ENCODE data around the gene GSTO2.

Gene GSTO2

DNA sequence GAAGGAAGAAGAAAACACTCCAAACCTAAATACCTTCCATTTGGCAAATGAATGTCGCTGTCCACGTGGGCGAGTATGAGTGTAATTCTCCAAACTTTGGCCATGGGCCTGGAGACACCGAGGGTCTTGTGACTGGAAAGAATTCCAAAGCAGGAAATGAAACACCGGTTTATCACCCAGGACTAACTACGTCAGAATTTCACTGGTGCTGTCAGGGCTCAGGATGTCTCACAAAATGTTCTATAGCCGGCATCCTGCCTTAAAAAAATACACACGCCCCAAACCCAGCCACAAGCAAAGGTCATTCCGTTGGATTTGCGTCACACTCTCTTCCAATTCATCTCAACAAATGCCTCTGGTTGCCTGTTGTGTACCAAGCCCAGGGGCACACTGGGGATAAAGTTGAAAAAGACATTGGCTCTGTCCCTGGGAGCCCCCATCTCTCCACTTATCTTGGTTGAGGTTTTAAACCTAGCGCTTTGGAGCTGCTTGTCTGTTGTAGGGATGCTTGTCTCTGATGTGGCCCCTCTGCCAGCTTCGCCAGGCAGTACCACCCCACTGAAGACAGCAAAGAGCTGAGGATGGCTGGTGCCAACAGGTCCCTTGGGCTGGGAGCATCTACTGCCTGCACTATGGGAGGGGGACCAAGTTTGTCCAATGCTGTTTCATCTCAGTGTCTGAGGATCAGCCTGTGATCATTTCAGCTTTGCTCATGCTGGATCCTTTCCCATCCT is 31.2 kb downstream of the GSTO2 start:
- H3K4me3 Mint-ChIP-seq: no peak overlapping the region
- H3K27ac Mint-ChIP-seq: peak overlapping the region; percentile 65

DNA sequence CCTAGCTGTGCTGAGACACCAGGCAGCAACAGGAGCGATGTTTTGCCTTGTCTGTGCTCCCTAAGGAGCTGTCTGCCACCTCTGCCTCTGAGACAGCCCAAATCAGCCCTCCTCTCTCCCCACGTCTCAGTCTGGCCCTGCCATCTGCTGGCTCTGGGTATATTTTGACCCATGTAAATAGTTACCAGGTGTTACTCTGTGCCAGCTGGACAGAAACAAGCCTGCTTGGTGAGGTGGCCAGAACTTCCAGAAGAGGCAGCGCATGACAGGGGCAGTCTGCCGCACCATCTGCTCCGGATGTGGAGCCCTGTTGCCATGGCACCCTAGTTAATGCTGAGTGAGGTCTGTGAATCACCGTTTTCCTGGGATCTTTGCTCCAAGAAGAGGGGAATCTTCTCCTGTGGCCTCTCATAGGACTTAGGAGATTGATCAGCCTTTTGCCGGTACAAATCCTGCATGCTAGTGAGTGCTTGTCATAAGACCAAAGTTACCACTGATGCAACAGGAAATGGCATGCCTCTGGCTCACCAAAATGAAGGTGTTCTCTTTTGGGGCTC is 31.8 kb downstream of the GSTO2 start:
- CTCF ChIA-PET: interaction anchor here (1.5 to 4.1 kb wide), 5 partner anchors 10 to 50 kb away, joined by 7 to 38 read pairs (median 19); no protein-coding TSS in a partner anchor
- Mint-ChIP-seq H3K9me3 (peaks cover 5% of the 10 kb centered on the region), H3K4me1 (peaks cover 38% of the 10 kb centered on the region), H3K4me3 (no peak overlapping the region), H3K27ac (peak overlapping the region; percentile 65), H3K27me3 (peaks cover 29% of the 10 kb centered on the region), H3K36me3 (peaks cover 7% of the 10 kb centered on the region)
- peak; percentile 45 for DNase-seq

More for the DNA sequence above, 31.2 kb downstream of the GSTO2 start:
- Mint-ChIP-seq H3K4me1 (peaks cover 35% of the 10 kb centered on the region), H3K27me3 (peaks cover 32% of the 10 kb centered on the region), H3K36me3 (peaks cover 7% of the 10 kb centered on the region), H3K9me3 (peaks cover 5% of the 10 kb centered on the region)
- no peak for DNase-seq
- CTCF ChIA-PET: interaction anchor here (1.3 to 4.1 kb wide), 6 partner anchors 10 to 53 kb away, joined by 6 to 38 read pairs (median 13); partner anchors contain the start of gene CFAP58

DNA sequence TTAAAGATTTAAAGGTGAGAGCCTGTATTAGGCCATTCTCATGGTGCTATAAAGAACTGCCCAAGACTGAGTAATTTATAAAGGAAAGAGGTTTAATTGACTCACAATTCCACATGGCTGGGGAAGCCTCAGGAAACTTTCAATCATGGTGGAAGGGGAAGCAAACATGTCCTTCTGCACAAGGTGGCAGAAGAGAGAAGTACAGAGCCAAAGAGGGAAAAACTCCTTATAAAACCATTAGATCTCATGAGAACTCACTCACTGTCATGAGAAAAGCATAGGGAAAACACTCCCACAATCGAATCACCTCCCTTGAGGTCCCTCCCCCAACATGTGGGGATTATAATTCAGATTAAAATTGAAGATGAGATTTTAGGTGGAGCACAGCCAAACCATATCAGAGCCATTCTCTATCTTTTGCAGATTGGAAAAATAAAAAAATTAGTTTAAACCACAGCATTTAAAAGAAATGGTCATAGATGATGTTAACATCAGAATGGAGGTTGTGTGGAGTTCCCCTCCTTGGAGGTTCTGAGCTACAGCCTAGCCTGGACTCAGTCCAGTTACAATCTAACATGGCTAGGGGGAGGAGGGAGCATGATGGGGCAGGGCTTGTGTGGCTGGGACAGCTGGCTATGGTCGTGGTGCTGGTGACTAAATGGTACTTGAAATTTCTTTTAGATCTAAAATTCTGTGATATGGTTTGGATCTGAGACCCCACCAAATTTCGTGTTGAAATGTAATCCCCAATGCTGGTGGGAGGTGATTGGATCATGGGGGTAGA is 33.1 kb downstream of the GSTO2 start:
- Mint-ChIP-seq H3K36me3 (peaks cover 7% of the 10 kb centered on the region), H3K4me3 (no peak overlapping the region), H3K4me1 (peaks cover 50% of the 10 kb centered on the region), H3K27me3 (peaks cover 25% of the 10 kb centered on the region), H3K9me3 (peaks cover 5% of the 10 kb centered on the region), H3K27ac (no peak overlapping the region)
- DNase-seq: no peak
- CTCF ChIA-PET: interaction anchor here (8.1 to 10.7 kb wide), 2 partner anchors 10 to 47 kb away, joined by 65 to 265 read pairs; partner anchors contain the start of gene CFAP58

DNA sequence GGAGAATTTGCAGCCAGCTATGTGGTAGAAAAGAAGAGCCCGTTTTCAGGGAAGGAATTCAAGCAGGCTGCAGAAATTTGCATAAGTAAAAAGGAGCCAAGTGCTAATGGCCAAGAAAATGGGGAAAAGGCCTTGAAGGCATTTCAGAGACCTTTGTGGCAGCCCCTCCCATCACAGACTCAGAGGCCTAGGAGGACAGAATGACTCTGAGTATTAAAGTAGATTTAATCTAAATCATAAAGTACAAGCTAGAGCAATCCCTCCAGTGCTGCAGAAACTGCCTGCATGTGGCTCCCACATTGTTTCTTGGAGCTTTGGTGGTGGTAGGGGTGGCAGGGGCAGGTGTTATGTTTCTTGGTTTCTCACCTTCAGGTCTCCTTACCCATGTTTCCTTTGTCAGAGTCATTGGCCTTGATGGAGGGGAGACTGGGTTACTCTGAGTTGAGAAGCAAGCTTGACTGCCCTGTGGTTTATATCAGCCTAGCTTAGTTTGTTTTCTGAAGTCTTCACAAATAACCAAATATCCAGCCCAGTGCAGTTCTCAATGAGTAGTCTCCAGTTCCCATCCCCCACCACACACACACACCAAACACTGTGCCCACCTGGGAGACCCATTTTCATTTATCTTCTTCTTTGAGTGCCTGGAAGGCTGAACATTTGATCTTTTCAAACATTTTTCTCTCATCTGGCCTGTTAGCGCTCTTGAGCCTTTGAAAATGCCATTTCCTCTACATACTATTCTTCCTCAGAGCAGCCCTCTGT is 34.8 kb downstream of the GSTO2 start:
- CTCF ChIA-PET: interaction anchor here (0.7 to 10.7 kb wide), 8 partner anchors 8 to 46 kb away, joined by 3 to 265 read pairs (median 20); partner anchors contain the start of gene CFAP58
- Mint-ChIP-seq H3K27ac (peak overlapping the region; percentile 1), H3K27me3 (peaks cover 15% of the 10 kb centered on the region), H3K4me3 (no peak overlapping the region), H3K4me1 (peaks cover 67% of the 10 kb centered on the region), H3K36me3 (peaks cover 13% of the 10 kb centered on the region), H3K9me3 (peaks cover 5% of the 10 kb centered on the region)
- DNase-seq: no peak

DNA sequence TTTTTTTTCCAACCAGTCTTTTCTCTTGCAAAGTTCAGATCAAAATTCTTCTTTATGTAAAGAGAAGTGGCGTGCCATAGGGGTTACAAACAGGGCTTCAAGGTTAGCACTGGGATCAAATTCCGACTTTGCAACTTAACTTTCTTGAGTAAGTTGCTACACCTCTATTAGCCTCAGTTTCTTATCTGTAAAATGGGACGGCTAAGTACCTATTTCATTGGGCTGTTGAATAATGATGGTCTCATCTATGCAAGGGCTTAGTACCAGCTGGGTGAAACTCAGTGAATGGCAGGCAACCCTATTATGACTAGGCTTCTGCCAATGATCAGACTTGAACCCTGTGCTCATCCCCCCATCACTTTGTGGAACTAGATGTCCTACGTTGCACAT is 35.4 kb downstream of the GSTO2 start:
- no peak for DNase-seq
- no peak overlapping the region for H3K27ac Mint-ChIP-seq
- CTCF ChIA-PET: interaction anchor here (1.0 to 10.7 kb wide), 8 partner anchors 9 to 45 kb away, joined by 3 to 265 read pairs (median 20); partner anchors contain the start of gene CFAP58
- no peak overlapping the region for H3K4me3 Mint-ChIP-seq
- H3K4me1 Mint-ChIP-seq: peaks cover 71% of the 10 kb centered on the region
- peaks cover 5% of the 10 kb centered on the region for H3K9me3 Mint-ChIP-seq
- H3K27me3 Mint-ChIP-seq: peaks cover 15% of the 10 kb centered on the region
- peaks cover 16% of the 10 kb centered on the region for H3K36me3 Mint-ChIP-seq

DNA sequence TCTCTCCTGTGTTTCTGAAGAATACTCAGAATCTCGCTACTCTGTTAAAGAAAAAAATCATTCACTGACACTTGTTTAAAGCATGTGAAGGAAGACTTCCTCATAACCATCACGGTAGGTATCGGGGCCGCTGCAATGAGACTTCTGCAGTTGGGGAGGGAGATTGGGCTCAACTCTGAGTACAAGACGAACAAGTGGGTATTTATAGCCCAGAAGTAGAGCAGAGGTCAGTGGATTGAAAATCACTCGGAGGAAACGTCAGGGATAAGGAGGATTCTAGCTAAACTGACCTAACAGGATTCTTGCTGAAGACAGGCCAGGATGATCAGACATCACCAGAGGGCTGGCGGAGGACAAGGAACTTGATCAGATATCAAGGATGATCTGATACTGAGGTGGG is 35.9 kb downstream of the GSTO2 start:
- H3K27ac Mint-ChIP-seq: no peak overlapping the region
- peaks cover 15% of the 10 kb centered on the region for H3K27me3 Mint-ChIP-seq
- peaks cover 74% of the 10 kb centered on the region for H3K4me1 Mint-ChIP-seq

DNA sequence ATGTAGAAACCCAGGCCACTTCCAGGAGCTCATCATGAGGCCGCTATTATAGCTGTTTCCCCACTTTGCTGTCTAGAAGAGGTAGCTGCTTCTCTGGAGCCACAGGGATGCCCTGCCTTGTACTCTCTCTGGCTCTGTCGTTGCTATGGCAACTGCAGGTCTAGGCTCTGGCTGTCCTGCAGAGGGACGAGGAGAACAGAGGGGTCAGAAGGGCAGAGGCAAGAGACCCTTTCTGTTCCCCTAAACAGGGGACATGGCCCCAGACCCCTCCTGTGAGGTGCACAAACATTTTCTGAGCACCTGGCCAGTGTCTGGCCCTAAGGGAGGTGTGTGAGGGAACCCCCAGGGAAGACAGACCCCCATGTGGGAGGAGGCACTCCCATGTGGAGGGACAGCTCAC is 37.9 kb downstream of the GSTO2 start:
- CTCF ChIA-PET: interaction anchor here (1.4 to 10.7 kb wide), 10 partner anchors 11 to 45 kb away, joined by 4 to 265 read pairs (median 28); partner anchors contain the start of genes CFAP58 and ITPRIP
- H3K36me3 Mint-ChIP-seq: peaks cover 34% of the 10 kb centered on the region
- no peak overlapping the region for H3K4me3 Mint-ChIP-seq
- DNase-seq: no peak
- H3K27ac Mint-ChIP-seq: peak overlapping the region; percentile 24
- peaks cover 5% of the 10 kb centered on the region for H3K27me3 Mint-ChIP-seq
- peaks cover 71% of the 10 kb centered on the region for H3K4me1 Mint-ChIP-seq
- H3K9me3 Mint-ChIP-seq: peaks cover 4% of the 10 kb centered on the region

More for the DNA sequence above, 35.9 kb downstream of the GSTO2 start:
- Mint-ChIP-seq H3K36me3 (peaks cover 18% of the 10 kb centered on the region), H3K4me3 (no peak overlapping the region), H3K9me3 (peaks cover 5% of the 10 kb centered on the region)
- no peak for DNase-seq
- CTCF ChIA-PET: interaction anchor here (0.9 to 10.7 kb wide), 13 partner anchors 9 to 316 kb away, joined by 3 to 265 read pairs (median 15); partner anchors contain the start of genes CFAP58, GSTO1 and ITPRIP

DNA sequence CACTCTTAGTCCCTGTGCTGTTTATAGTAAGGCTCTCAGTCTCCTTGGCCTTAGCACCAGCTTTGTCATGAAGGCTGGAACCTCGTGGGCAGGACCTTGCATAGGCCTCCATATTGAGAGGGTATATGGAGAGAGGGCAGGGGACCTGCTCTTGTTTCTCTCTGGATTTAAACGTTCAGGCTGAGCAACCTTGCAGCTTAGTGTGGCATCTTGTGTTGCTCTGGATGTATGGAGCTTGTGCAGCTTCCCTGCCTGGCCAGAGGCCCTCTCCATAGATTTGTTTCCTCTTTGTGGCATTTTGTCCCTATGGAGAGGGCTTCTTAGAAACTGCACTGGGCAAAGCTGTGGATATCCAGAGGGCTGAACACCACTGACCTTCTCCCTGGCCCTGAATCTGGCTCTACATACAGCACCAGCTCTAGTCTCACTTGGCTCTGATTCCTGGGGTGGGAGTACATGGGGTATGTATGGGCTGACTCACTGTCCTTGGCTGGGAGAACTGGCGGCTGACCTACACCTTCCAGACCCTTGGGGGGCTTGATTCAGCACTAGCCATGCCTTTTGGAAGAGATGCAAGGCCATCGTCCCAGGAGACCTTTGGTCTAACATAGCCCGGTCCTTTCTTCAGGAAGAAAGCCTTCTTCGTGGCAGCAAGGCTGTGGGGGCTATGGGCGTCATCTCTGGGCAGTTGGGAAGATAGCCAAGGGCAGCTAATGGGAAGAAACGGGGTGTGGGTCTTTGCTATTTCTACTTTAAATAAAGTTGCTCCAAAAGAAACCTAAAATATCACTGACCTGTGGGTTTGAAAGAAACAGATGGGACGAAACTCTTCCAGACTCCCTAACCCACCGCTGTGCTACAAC is 38.8 kb downstream of the GSTO2 start:
- DNase-seq: no peak

DNA sequence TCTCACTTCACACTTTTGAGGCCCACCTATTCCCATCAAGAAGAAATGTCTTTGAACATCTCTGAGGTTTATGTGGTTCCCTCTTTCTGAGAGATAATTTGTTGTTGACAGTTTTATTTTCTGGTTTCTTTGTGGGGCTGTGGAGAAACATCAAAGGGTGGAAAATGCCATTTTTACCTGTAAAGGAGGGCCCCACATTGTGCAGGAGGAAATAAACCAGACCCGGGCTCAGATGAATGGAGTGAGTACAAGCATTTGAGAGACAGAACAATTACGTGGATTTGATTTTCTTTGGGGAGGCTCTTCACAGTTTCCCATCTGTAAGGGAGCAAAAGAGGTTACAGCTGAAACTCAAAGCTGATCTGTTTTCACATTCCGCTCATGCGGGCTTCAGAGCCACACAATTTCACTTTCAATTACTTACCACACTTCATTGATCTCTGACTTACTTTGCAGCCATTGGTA is 39.5 kb downstream of the GSTO2 start:
- Mint-ChIP-seq H3K27me3 (peaks cover 5% of the 10 kb centered on the region), H3K36me3 (peaks cover 42% of the 10 kb centered on the region), H3K4me3 (peak overlapping the region; percentile 22), H3K27ac (peak overlapping the region; percentile 92), H3K9me3 (no peaks in the 10 kb centered on the region), H3K4me1 (peaks cover 80% of the 10 kb centered on the region)
- peak; percentile 61 for DNase-seq
- CTCF ChIA-PET: interaction anchor here (4.5 to 10.7 kb wide), 4 partner anchors 14 to 41 kb away, joined by 40 to 265 read pairs (median 58); partner anchors contain the start of genes CFAP58 and ITPRIP

More for the DNA sequence above, 38.8 kb downstream of the GSTO2 start:
- peaks cover 40% of the 10 kb centered on the region for H3K36me3 Mint-ChIP-seq
- peak overlapping the region; percentile 22 for H3K4me3 Mint-ChIP-seq
- CTCF ChIA-PET: interaction anchor here (2.6 to 10.7 kb wide), 8 partner anchors 12 to 42 kb away, joined by 8 to 265 read pairs (median 38); partner anchors contain the start of genes CFAP58 and ITPRIP
- peaks cover 79% of the 10 kb centered on the region for H3K4me1 Mint-ChIP-seq
- H3K9me3 Mint-ChIP-seq: no peaks in the 10 kb centered on the region
- H3K27me3 Mint-ChIP-seq: peaks cover 5% of the 10 kb centered on the region
- peak overlapping the region; percentile 92 for H3K27ac Mint-ChIP-seq

DNA sequence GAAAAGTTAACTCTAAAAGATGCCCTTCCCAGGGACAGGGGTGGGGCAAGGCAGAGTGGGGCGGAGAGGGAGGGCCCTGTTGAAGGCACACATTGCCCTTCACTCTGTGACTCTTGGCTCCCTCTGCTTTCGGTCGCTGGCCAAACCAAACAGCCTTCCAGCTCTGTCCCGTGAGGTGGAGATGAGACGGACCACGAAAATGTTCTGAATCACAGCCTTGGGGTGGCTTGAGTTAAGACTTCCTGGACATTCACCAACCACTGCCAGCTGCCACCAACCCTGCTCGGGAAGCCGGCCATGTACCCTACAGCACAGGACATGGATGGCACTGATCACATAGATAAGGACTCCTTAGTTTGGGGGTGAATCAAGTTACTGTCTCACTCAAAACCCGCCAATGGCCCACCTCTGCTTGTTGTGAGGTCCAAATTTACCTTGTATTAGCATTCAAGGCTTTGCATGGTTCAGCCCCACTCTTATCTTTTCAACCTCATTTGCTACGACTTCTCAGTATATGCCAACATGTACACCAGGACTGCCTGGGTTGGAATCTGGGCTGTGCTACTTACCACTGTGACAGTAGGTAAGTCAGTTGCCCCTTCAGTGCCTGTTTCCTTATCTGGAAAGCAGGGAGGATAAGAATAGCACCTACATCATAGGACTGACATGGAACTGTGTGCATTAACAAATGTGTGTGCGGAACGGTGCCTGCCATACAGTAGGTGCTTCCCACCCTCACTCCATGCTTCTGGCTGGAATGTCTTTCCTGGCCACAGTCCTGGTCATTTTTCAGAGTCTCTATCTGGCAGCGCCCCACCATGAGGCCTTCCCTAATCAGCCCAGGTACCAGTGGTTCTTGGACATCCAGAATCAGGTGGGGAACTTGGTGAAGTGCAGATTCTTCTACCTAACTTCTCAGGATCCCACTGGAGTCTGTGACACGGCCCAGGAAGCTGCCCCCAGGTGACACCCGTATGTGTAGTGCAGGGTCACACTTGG is 41.3 kb downstream of the GSTO2 start:
- DNase-seq: no peak
- peak overlapping the region; percentile 15 for H3K4me3 Mint-ChIP-seq
- H3K27me3 Mint-ChIP-seq: peaks cover 5% of the 10 kb centered on the region
- CTCF ChIA-PET: interaction anchor here (0.6 to 10.7 kb wide), 5 partner anchors 12 to 39 kb away, joined by 3 to 265 read pairs (median 22); partner anchors contain the start of gene CFAP58
- H3K9me3 Mint-ChIP-seq: no peaks in the 10 kb centered on the region
- peaks cover 70% of the 10 kb centered on the region for H3K4me1 Mint-ChIP-seq
- H3K27ac Mint-ChIP-seq: no peak overlapping the region
- H3K36me3 Mint-ChIP-seq: peaks cover 51% of the 10 kb centered on the region

DNA sequence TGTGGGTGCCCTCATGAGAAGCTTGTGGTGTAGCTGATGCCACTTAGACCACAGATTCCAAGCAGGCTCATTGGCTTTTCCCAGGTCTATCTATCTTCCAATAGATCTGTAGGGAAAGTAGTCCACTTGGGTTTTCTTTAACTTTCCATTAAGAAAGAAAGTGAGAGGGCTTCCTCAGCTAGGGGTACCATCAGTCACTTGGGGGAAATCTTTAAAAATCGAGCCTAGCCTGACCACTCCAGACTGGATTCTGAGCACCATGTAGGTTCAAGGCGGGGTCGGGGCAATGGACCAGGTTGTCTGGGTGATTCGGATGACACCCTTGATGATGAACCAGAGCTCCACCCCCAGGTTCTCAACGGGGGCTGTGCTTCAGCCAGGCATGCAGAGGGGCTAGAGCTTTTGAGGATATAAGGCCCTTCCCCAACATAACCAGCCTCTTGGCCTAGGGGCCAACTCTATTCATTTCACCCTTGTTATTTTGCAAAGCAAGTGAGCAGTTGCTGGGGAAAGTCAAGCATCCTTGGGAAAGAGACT is 42.3 kb downstream of the GSTO2 start:
- peaks cover 57% of the 10 kb centered on the region for H3K36me3 Mint-ChIP-seq
- DNase-seq: no peak
- no peak overlapping the region for H3K4me3 Mint-ChIP-seq
- CTCF ChIA-PET: interaction anchor here (0.6 to 10.7 kb wide), 4 partner anchors 11 to 38 kb away, joined by 4 to 265 read pairs (median 14); partner anchors contain the start of gene CFAP58
- peaks cover 62% of the 10 kb centered on the region for H3K4me1 Mint-ChIP-seq
- no peak overlapping the region for H3K27ac Mint-ChIP-seq
- H3K27me3 Mint-ChIP-seq: no peaks in the 10 kb centered on the region
- H3K9me3 Mint-ChIP-seq: no peaks in the 10 kb centered on the region

Measured in activated naive CD4-positive, alpha-beta T cell treated with anti-CD3 and anti-CD28 coated beads, Interleukin-2, amount 10 ng/mL, durations not matched to agents 7 days and 5 days (primary cell).